Heart left ventricle (tissue), 16 donors: ENCODE results near the gene TOMM5. TPM values are rescaled to one million over a fixed set of nuclear protein-coding genes. Genes with fewer than 3 reads are reported as not detected.

ENCODE experiments used
- ATAC-seq, 4 donors: fragments of 200-7000 bp; cut with Tn5 transposase; one replicate each; pipeline ENCODE4 v1.9.1; 2020 to 2022; ENCODE audit warnings: moderate library complexity in 4 of 4, mild to moderate bottlenecking in 3 of 4, moderate number of reproducible peaks in 1 of 4
- DNase-seq, 5 donors: peaks; one replicate each; pipeline ENCODE4 v3.0.0-alpha.2; 2020
- H3K27ac ChIP-seq, 12 donors: fragments of 200-600 bp; sonication (generic) in 4 of 12; one replicate each; pipeline versions ENCODE4 v1.5.0 to v1.8.0; 2016 to 2022; ENCODE audit warnings: mild to moderate bottlenecking in 2 of 12
- H3K27me3 ChIP-seq, 9 donors: fragments of 200-600 bp; sonication (generic) in 2 of 9; one replicate each; pipeline versions ENCODE4 v1.5.1 to v1.8.0; 2016 to 2022; ENCODE audit warnings: mild to moderate bottlenecking in 3 of 9
- H3K36me3 ChIP-seq, 9 donors: fragments of 200-600 bp; sonication (generic) in 2 of 9; one replicate each; pipeline versions ENCODE4 v1.5.0 to v1.8.0; 2018 to 2022; ENCODE audit warnings: mild to moderate bottlenecking in 2 of 9
- H3K4me1 ChIP-seq, 12 donors: fragments of 200-600 bp; sonication (generic) in 4 of 12; one replicate each; pipeline versions ENCODE4 v1.5.0 to v1.8.0; 2016 to 2022; ENCODE audit warnings: mild to moderate bottlenecking in 3 of 12
- H3K4me3 ChIP-seq, 12 donors: fragments of 200-600 bp; sonication (generic) in 4 of 12; one replicate each; pipeline versions ENCODE4 v1.5.0 to v1.8.0; 2017 to 2022; ENCODE audit warnings: mild to moderate bottlenecking in 9 of 12, moderate library complexity in 4 of 12
- H3K9me3 ChIP-seq, 12 donors: fragments of 200-600 bp; sonication (generic) in 4 of 12; one replicate each; pipeline versions ENCODE4 v1.5.0 to v1.8.0; 2016 to 2022; ENCODE audit warnings: mild to moderate bottlenecking in 1 of 12
- POLR2A ChIP-seq, 2 donors: fragments of 450-650 bp; IDR thresholded peaks; one replicate each; pipeline ENCODE4 v1.6.1; 2017; ENCODE audit warnings: antibody characterized with exemption in 2 of 2, mild to moderate bottlenecking in 2 of 2, moderate library complexity in 2 of 2
- WGBS, 4 donors: extraction: QIAGEN DNeasy Blood & Tissue Kit in 2 of 4; methylation state at CpG; one replicate each; pipeline versions ENCODE4 v1.1.5 to v1.1.7; 2013 to 2018; 5-methylcytosine and 5-hydroxymethylcytosine counted together
- intact Hi-C, 10 donors: fragments of 100-400 bp; cut with DNase I; formaldehyde crosslinking; loops; one replicate each; pipeline versions ENCODE4 v1.11.1 to v1.14.2; 2022
- polyA plus RNA-seq, 2 donors: library from polyadenylated mRNA; stranded (reverse); fragments of 200-250 nt; gene quantifications; one replicate each; pipeline ENCODE4 v1.2.3, GENCODE V29; 2013
- total RNA-seq, 9 donors: library from RNA; depleted of rRNA in 2 of 9; stranded (reverse); fragments of >200 nt in 2 of 9; fragmentation: NEBNext Ultra II Directional in 3 of 9; extraction: Animal tissue kit (Norgen Biotek cat#: 25700) in 3 of 9; gene quantifications; one replicate each; pipeline versions ENCODE4 v1.1.0 to v1.2.4, GENCODE V29; 2016 to 2023
- TF ChIP-seq, protein P1 (sequence below), 12 donors: fragments of 200-600 bp; sonication (generic) in 4 of 12; IDR thresholded peaks; one replicate each; pipeline versions ENCODE4 v1.5.0 to v1.8.0; 2018 to 2022; ENCODE audit warnings: antibody characterized with exemption in 12 of 12, mild to moderate bottlenecking in 5 of 12
- donor health status: ischemic (EF 13 %, LVEDD 7.1; RV severe dilation, severe dysfunction).
- donor health status: healthy with polysubstance abuse.
- donor health status: DM: no; HTN: yes; CAD: no.
- donor health status: DM: no; HTN: no; CAD: no.
- donor health status: ischemic (EF 25% LVEDD 6.9; RV normal size, moderate dysfunction).
- donor health status: ischemic (EF 25% LVEDD 5.7; RV mildly dilated, moderate dysfunction).
- donor health status: healthy.
- donor health status: DM: yes; HTN: yes; CAD: no.
- donor health status: ischemic (EF 35%, LVEDD 5.7; RV mildly dilated, moderate dysfunction).
- donor health status: nonischemic (EF 11% LVEDD 7.7; RV severe dilation, severe dysfunction).
- donor health status: DM: yes; HTN: yes; CAD: no.
- donor health status: PGD.
- donor health status: ischemic (EF 29% LVEDD 5.4; RV normal size, mild dysfunction).
- donor health status: nonischemic (EF 23%, LVEDD 6.1; RV moderate dilation, normal function).

Gene TOMM5
- total and polyA plus RNA-seq, 11 donors: 39.7 to 139 (median 50.4) TPM

DNA sequence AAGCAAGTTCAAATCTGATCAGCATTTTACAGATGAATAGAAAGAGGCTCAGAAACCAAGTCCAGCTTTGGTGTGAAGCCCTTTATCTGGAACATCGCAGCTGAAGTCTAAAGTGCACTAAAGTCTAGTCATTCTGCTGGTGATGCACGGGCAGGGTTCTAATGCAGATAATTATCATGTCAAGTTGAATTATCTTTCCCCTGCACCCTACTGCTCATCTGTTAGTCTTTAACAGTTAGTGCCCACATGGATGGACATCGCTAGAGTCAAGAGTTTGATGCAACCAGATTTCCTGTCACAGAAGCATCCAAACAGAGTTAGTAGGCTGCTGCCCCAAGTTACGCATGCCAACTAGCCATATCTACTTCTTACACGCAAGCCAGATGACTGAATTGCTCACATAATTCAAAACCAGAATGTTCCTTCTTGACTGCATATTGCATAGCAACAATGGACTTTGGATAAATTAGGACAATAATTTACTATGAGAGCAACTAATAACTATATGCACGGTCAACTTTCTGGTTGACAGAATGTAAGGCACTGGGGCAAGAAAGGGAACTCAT, 1.6 kb upstream of the TOMM5 start:
- Histone ChIP-seq H3K4me1 (peaks cover 0 to 35% (median 16%) of the 10 kb centered on the region in 12 donors), H3K27me3 (peaks cover 0 to 6% (median 0%) of the 10 kb centered on the region in 9 donors), H3K4me3 (peak overlapping the region in 2 of 12 donors; percentile 18 to 20), H3K9me3 (no peaks in the 10 kb centered on the region), H3K36me3 (peaks cover 0 to 8% (median under 1%) of the 10 kb centered on the region in 9 donors), H3K27ac (no peak overlapping the region)
- ATAC-seq (no peak), DNase-seq (no peak)
- TF ChIP-seq, protein P1, sequence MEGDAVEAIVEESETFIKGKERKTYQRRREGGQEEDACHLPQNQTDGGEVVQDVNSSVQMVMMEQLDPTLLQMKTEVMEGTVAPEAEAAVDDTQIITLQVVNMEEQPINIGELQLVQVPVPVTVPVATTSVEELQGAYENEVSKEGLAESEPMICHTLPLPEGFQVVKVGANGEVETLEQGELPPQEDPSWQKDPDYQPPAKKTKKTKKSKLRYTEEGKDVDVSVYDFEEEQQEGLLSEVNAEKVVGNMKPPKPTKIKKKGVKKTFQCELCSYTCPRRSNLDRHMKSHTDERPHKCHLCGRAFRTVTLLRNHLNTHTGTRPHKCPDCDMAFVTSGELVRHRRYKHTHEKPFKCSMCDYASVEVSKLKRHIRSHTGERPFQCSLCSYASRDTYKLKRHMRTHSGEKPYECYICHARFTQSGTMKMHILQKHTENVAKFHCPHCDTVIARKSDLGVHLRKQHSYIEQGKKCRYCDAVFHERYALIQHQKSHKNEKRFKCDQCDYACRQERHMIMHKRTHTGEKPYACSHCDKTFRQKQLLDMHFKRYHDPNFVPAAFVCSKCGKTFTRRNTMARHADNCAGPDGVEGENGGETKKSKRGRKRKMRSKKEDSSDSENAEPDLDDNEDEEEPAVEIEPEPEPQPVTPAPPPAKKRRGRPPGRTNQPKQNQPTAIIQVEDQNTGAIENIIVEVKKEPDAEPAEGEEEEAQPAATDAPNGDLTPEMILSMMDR (IDR thresholded peaks at IDR 0.05): no peak
- no peak for TF ChIP-seq POLR2A (IDR thresholded peaks at IDR 0.05)
- WGBS, 4 donors: 90 to 95% (median 91%) methylated on average over 6 of the region's 6 CpGs
- intact Hi-C loops: loop anchor here in 7 of 10 donors (5.0 to 10.0 kb wide), 7 partner anchors 58 to 208 kb away; partner anchors contain the start of genes TRMT10B (in 2 of the 7), ZBTB5 (in 2 of the 7), DCAF10 (in 1 of the 7) and FRMPD1 (in 1 of the 7)

GRCh38 chr9:37587521-37587920, 4.9 kb downstream of the TOMM5 start:
- ATAC-seq (no peak), DNase-seq (no peak)
- Histone ChIP-seq H3K36me3 (peaks cover 0 to 72% (median 60%) of the 10 kb centered on the region in 9 donors), H3K4me3 (no peak overlapping the region), H3K9me3 (no peaks in the 10 kb centered on the region), H3K4me1 (peaks cover 0 to 23% (median 14%) of the 10 kb centered on the region in 12 donors), H3K27me3 (no peaks in the 10 kb centered on the region), H3K27ac (no peak overlapping the region)
- 70 to 83% (median 77%) methylated on average over 4 of the region's 4 CpGs for WGBS, 4 donors
- TF ChIP-seq POLR2A (IDR thresholded peaks at IDR 0.05): no peak
- TF ChIP-seq, protein P1 (IDR thresholded peaks at IDR 0.05): no peak
- intact Hi-C loops: loop anchor here in 6 of 10 donors (5.0 to 10.0 kb wide), 7 partner anchors 65 to 207 kb away; partner anchors contain the start of genes EXOSC3 (in 2 of the 6) and FRMPD1 (in 1 of the 6)

DNA sequence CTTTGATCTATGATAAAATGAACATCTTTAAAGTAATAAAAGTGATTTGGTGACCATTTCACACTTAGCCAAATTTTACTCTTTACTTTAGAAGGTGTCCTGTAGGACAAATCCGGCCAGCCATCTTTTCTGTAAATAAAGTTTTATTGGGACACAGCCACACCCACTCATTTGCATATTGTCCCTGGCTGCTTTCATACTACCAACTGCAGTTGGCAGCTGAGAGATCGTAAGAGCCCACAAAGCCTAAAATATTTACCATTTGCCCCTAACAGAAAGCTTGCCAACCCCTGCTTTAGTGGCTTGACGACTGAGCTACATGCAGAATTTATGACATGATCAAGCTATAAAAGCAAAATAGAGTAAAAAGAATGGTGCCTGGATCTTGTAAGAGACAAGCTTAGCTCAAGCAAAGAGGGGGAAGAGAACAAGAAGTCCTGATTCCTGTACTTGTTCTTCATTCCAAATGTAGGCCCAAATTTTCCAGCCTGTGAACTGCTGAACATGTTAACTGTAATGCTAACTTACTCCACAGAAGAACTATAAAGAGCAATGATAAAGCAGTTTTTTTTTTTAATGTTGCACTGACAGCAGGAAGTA, 8.8 kb downstream of the TOMM5 start:
- TF ChIP-seq, protein P1 (IDR thresholded peaks at IDR 0.05): no peak
- no peak for TF ChIP-seq POLR2A (IDR thresholded peaks at IDR 0.05)
- intact Hi-C loops: loop anchor here in 7 of 10 donors (5.0 to 10.0 kb wide), 9 partner anchors 121 to 319 kb away; partner anchors contain the start of genes EXOSC3 (in 3 of the 7) and SLC25A51 (in 1 of the 7)
- 94 to 95% (median 95%) methylated on average over 3 of the region's 3 CpGs for WGBS, 4 donors
- no peaks in the 10 kb centered on the region for H3K27me3 ChIP-seq
- no peak overlapping the region for H3K4me3 ChIP-seq
- peaks cover 0 to 4% (median 0%) of the 10 kb centered on the region in 12 donors for H3K4me1 ChIP-seq
- H3K27ac ChIP-seq: peak overlapping the region in 1 of 12 donors; percentile 71
- H3K9me3 ChIP-seq: no peaks in the 10 kb centered on the region
- ATAC-seq (no peak), DNase-seq (no peak)
- peaks cover 0 to 82% (median 63%) of the 10 kb centered on the region in 9 donors for H3K36me3 ChIP-seq

- no peak overlapping the region for H3K4me3 ChIP-seq
- TF ChIP-seq POLR2A (IDR thresholded peaks at IDR 0.05): no peak
- TF ChIP-seq, protein P1 (IDR thresholded peaks at IDR 0.05): peak; percentile 59 to 85 (median 68)
- DNase-seq (no peak), ATAC-seq (peak in 1 of 4 donors; percentile 46)
- H3K27me3 ChIP-seq: no peaks in the 10 kb centered on the region
- whole genome bisulfite sequencing, 4 donors: 75 to 79% (median 77%) methylated on average over 6 of the region's 6 CpGs
- no peaks in the 10 kb centered on the region for H3K9me3 ChIP-seq
- H3K27ac ChIP-seq: peak overlapping the region in 1 of 12 donors; percentile 71
- intact Hi-C loops: loop anchor here in 7 of 10 donors (5.0 to 10.0 kb wide), 9 partner anchors 122 to 320 kb away; partner anchors contain the start of genes EXOSC3 (in 3 of the 7) and SLC25A51 (in 1 of the 7)
- peaks cover 0 to 72% (median 53%) of the 10 kb centered on the region in 9 donors for H3K36me3 ChIP-seq
- H3K4me1 ChIP-seq: peaks cover 0 to 4% (median 0%) of the 10 kb centered on the region in 12 donors
Observed at GRCh38 chr9:37582548-37583157, 9.7 kb downstream of the TOMM5 start.
